NCI-H2107 treated with DMSO at 0.1 percent for 48 hours (cell line): Measurements from ENCODE around the gene SLC38A6.
A peak's percentile ranks its signal among the peaks of the same experiment; 100 is the strongest.

Experiments
- DNase-seq: peaks from one replicate; lab custom pipeline; 2025; ENCODE audit not compliant: unreplicated experiment; lab: John Stamatoyannopoulos, UW

SLC38A6 gene

GRCh38 chr14:60975551-60975950 is 5.5 kb upstream of the SLC38A6 start:
- DNase-seq, result peak; percentile 93

GRCh38 chr14:60977847-60978246 is 3.2 kb upstream of the SLC38A6 start:
- no peak for DNase-seq

- DNase-seq, result peak; percentile 82
Measured at GRCh38 chr14:60981633-60982455, 799 bp downstream of the SLC38A6 start.

GRCh38 chr14:60984196-60984595 is 3.2 kb downstream of the SLC38A6 start:
- DNase-seq, result no peak

- DNase-seq, result no peak
Measured at GRCh38 chr14:60986500-60986899, 5.5 kb downstream of the SLC38A6 start.

GRCh38 chr14:60989599-60989998 is 8.6 kb downstream of the SLC38A6 start:
- DNase-seq, result no peak

GRCh38 chr14:60998617-60999016 is 17.6 kb downstream of the SLC38A6 start:
- no peak for DNase-seq

GRCh38 chr14:60999536-60999935 is 18.5 kb downstream of the SLC38A6 start:
- no peak for DNase-seq

- no peak for DNase-seq
Measured at GRCh38 chr14:61003571-61003970, 22.5 kb downstream of the SLC38A6 start.

GRCh38 chr14:61019537-61019936 is 38.5 kb downstream of the SLC38A6 start:
- DNase-seq, result no peak

- peak; percentile 98 for DNase-seq
Measured at GRCh38 chr14:61025251-61026223, 44.5 kb downstream of the SLC38A6 start.

GRCh38 chr14:61026526-61026925 is 45.5 kb downstream of the SLC38A6 start:
- no peak for DNase-seq

- DNase-seq, result no peak
Measured at GRCh38 chr14:61031026-61031425, 50.0 kb downstream of the SLC38A6 start.

- DNase-seq, result no peak
Measured at GRCh38 chr14:61033054-61033453, 52.0 kb downstream of the SLC38A6 start.

- no peak for DNase-seq
Measured at GRCh38 chr14:61033855-61034254, 52.8 kb downstream of the SLC38A6 start.

GRCh38 chr14:61034416-61035120 is 53.5 kb downstream of the SLC38A6 start:
- DNase-seq, result peak; percentile 97

GRCh38 chr14:61037215-61037614 is 56.2 kb downstream of the SLC38A6 start:
- no peak for DNase-seq

- no peak for DNase-seq
Measured at GRCh38 chr14:61041704-61042103, 60.7 kb downstream of the SLC38A6 start.

GRCh38 chr14:61042220-61042619 is 61.2 kb downstream of the SLC38A6 start:
- DNase-seq, result no peak

GRCh38 chr14:61043506-61043905 is 62.5 kb downstream of the SLC38A6 start:
- DNase-seq, result no peak

- DNase-seq, result no peak
Measured at GRCh38 chr14:61047021-61047420, 66.0 kb downstream of the SLC38A6 start.
